Lung (tissue), 12 donors: Measurements from ENCODE around the gene DLGAP4. TPM values are rescaled to one million over a fixed set of nuclear protein-coding genes. Genes with fewer than 3 reads are reported as not detected.

Source experiments
- ATAC-seq: fragments of 200-7000 bp; cut with Tn5 transposase; one replicate; pipeline ENCODE4 v1.9.1; 2020; ENCODE audit warnings: moderate number of reproducible peaks; ENCODE audit not compliant: insufficient read depth, low FRiP score
- DNase-seq, 3 donors: peaks; one replicate each; pipeline ENCODE4 v3.0.0-alpha.2; 2013 to 2017
- H3K27ac ChIP-seq, 2 donors: one replicate each; pipeline ENCODE4 v1.5.1; 2013; ENCODE audit warnings: mild to moderate bottlenecking in 2 of 2, moderate library complexity in 2 of 2, control low read depth in 1 of 2, inconsistent platforms in 1 of 2, low read depth in 1 of 2, low read length in 1 of 2
- H3K27me3 ChIP-seq, 3 donors: one replicate each; pipeline ENCODE4 v1.5.1; 2013; ENCODE audit warnings: low read length in 2 of 3; ENCODE audit not compliant: control insufficient read depth in 3 of 3, insufficient read depth in 3 of 3
- H3K36me3 ChIP-seq, 4 donors: one replicate each; pipeline ENCODE4 v1.5.1; 2013; ENCODE audit warnings: low read length in 4 of 4, mild to moderate bottlenecking in 1 of 4, moderate library complexity in 1 of 4; ENCODE audit not compliant: control insufficient read depth in 4 of 4, insufficient read depth in 4 of 4
- H3K4me1 ChIP-seq, 5 donors: one replicate each; pipeline ENCODE4 v1.5.1; 2013; ENCODE audit warnings: low read length in 5 of 5, mild to moderate bottlenecking in 2 of 5, moderate library complexity in 1 of 5; ENCODE audit not compliant: control insufficient read depth in 5 of 5, insufficient read depth in 5 of 5
- H3K4me3 ChIP-seq: one replicate; pipeline ENCODE4 v1.5.1; 2013; ENCODE audit warnings: mild to moderate bottlenecking, control low read depth, moderate library complexity
- H3K9ac ChIP-seq, 2 donors: one replicate each; pipeline ENCODE4 v1.5.1; 2013; ENCODE audit warnings: low read length in 2 of 2, control low read depth in 1 of 2; ENCODE audit not compliant: insufficient read depth in 1 of 2
- H3K9me3 ChIP-seq, 4 donors: one replicate each; pipeline ENCODE4 v1.5.1; 2013; ENCODE audit warnings: low read length in 3 of 4, mild to moderate bottlenecking in 1 of 4, moderate library complexity in 1 of 4; ENCODE audit not compliant: control insufficient read depth in 4 of 4, insufficient read depth in 3 of 4
- CTCF ChIP-seq: IDR thresholded peaks from 2 replicates; pipeline ENCODE4 v1.5.1; 2012; ENCODE audit warnings: mild to moderate bottlenecking; ENCODE audit errors: control extremely low read depth, extremely low read depth
- WGBS, 2 donors: extraction: QIAGEN DNeasy Blood & Tissue Kit; methylation state at CpG; one replicate each; pipeline ENCODE4 v1.1.7; 2013; 5-methylcytosine and 5-hydroxymethylcytosine counted together
- polyA plus RNA-seq, 2 donors: library from polyadenylated mRNA; stranded (reverse); fragments of 200-250 nt; gene quantifications; one replicate each; pipeline ENCODE4 v1.2.1, GENCODE V29; 2013
- total RNA-seq, 2 donors: library from RNA; depleted of rRNA in 1 of 2; stranded (reverse); fragments of >200 nt in 1 of 2; gene quantifications; one replicate each; pipeline ENCODE4 v1.2.1, GENCODE V29; 2014 to 2021
- donor health status: control.
- donor health status: control.
- donor health status: Bipolar disorder and iron deficiency.
- donor health status: healthy.
- donor health status: DM: yes; HTN: yes; CAD: no.

DLGAP4 gene
- total and polyA plus RNA-seq, 4 donors, result 34.6 to 67.6 (median 35.8) TPM

GRCh38 chr20:36275011-36275410, 31.1 kb upstream of the DLGAP4 start:
- no peak overlapping the region for H3K9ac ChIP-seq
- no peak for TF ChIP-seq CTCF
- ATAC-seq (no peak), DNase-seq (no peak)
- no peaks in the 10 kb centered on the region for H3K4me1 ChIP-seq
- peaks cover 0 to 5% (median 0%) of the 10 kb centered on the region in 4 donors for H3K9me3 ChIP-seq
- H3K27me3 ChIP-seq, result no peaks in the 10 kb centered on the region
- 65 to 77% methylated on average over 5 of the region's 5 CpGs for WGBS, 2 donors
- H3K4me3 ChIP-seq, result no peak overlapping the region
- no peak overlapping the region for H3K27ac ChIP-seq
- no peaks in the 10 kb centered on the region for H3K36me3 ChIP-seq

- Histone ChIP-seq H3K27ac (no peak overlapping the region), H3K4me1 (no peaks in the 10 kb centered on the region), H3K9ac (no peak overlapping the region), H3K27me3 (no peaks in the 10 kb centered on the region), H3K4me3 (no peak overlapping the region), H3K36me3 (no peaks in the 10 kb centered on the region), H3K9me3 (peaks cover 0 to 5% (median 0%) of the 10 kb centered on the region in 4 donors)
- TF ChIP-seq CTCF, result no peak
- ATAC-seq (no peak), DNase-seq (no peak)
- WGBS, 2 donors, result 80 to 84% methylated on average over 12 of the region's 12 CpGs
Observed at GRCh38 chr20:36275441-36276189, 30.5 kb upstream of the DLGAP4 start.

- WGBS, 2 donors, result 64 to 74% methylated on average over 9 of the region's 9 CpGs
- no peak for DNase-seq
- TF ChIP-seq CTCF, result no peak
- Histone ChIP-seq H3K9me3 (peaks cover 0 to 5% (median 0%) of the 10 kb centered on the region in 4 donors), H3K27ac (no peak overlapping the region), H3K4me1 (no peaks in the 10 kb centered on the region), H3K4me3 (no peak overlapping the region), H3K36me3 (no peaks in the 10 kb centered on the region), H3K9ac (no peak overlapping the region), H3K27me3 (no peaks in the 10 kb centered on the region)
- ATAC-seq, result no peak
Observed at GRCh38 chr20:36277546-36277945, 28.6 kb upstream of the DLGAP4 start.

- ATAC-seq, result no peak
- no peak overlapping the region for H3K4me3 ChIP-seq
- no peak overlapping the region for H3K9ac ChIP-seq
- TF ChIP-seq CTCF, result no peak
- H3K27ac ChIP-seq, result no peak overlapping the region
- H3K4me1 ChIP-seq, result no peaks in the 10 kb centered on the region
- no peak for DNase-seq
- no peaks in the 10 kb centered on the region for H3K27me3 ChIP-seq
- 67 to 72% methylated on average over 5 of the region's 5 CpGs for WGBS, 2 donors
- peaks cover 0 to 5% (median 0%) of the 10 kb centered on the region in 4 donors for H3K9me3 ChIP-seq
- H3K36me3 ChIP-seq, result no peaks in the 10 kb centered on the region
Observed at GRCh38 chr20:36279362-36279761, 26.8 kb upstream of the DLGAP4 start.
